ENCODE results near the gene DCDC1. TPM values are rescaled to one million over a fixed set of nuclear protein-coding genes. Genes with fewer than 3 reads are reported as not detected.

Gene DCDC1
- total RNA-seq, 1 donor from 2014 or later, result not detected

GRCh38 chr11:30895046-30895445 is 474.5 kb downstream of the DCDC1 start:
- no peak for DNase-seq
- H3K27ac Mint-ChIP-seq, result no peak overlapping the region
- intact Hi-C loops (cut with micrococcal nuclease), result no loop called here
- no peak overlapping the region for H3K4me3 Mint-ChIP-seq
- no peaks in the 10 kb centered on the region for H3K9me3 Mint-ChIP-seq
- H3K4me1 Mint-ChIP-seq, result no peaks in the 10 kb centered on the region
- H3K36me3 Mint-ChIP-seq (ENCODE audit: low read depth), result no peaks in the 10 kb centered on the region
- no peaks in the 10 kb centered on the region for H3K27me3 Mint-ChIP-seq

GRCh38 chr11:30893318-30893717 is 476.2 kb downstream of the DCDC1 start:
- no peak overlapping the region for H3K4me3 Mint-ChIP-seq
- H3K9me3 Mint-ChIP-seq, result no peaks in the 10 kb centered on the region
- H3K36me3 Mint-ChIP-seq (ENCODE audit: low read depth), result no peaks in the 10 kb centered on the region
- no peaks in the 10 kb centered on the region for H3K4me1 Mint-ChIP-seq
- no peaks in the 10 kb centered on the region for H3K27me3 Mint-ChIP-seq
- H3K27ac Mint-ChIP-seq, result no peak overlapping the region
- DNase-seq, result no peak
- intact Hi-C loops (cut with micrococcal nuclease), result no loop called here

- Mint-ChIP-seq H3K4me1 (no peaks in the 10 kb centered on the region), H3K27ac (no peak overlapping the region), H3K9me3 (no peaks in the 10 kb centered on the region), H3K4me3 (no peak overlapping the region), H3K36me3 (ENCODE audit: low read depth) (no peaks in the 10 kb centered on the region), H3K27me3 (no peaks in the 10 kb centered on the region)
- intact Hi-C loops (cut with micrococcal nuclease), result no loop called here
- DNase-seq, result no peak
These were observed 480.3 kb downstream of the DCDC1 start for GRCh38 chr11:30889143-30889794.

GRCh38 chr11:30879322-30880005 is 490.1 kb downstream of the DCDC1 start:
- Mint-ChIP-seq H3K27ac (no peak overlapping the region), H3K4me1 (no peaks in the 10 kb centered on the region), H3K9me3 (no peaks in the 10 kb centered on the region), H3K36me3 (ENCODE audit: low read depth) (no peaks in the 10 kb centered on the region), H3K4me3 (no peak overlapping the region), H3K27me3 (no peaks in the 10 kb centered on the region)
- no peak for DNase-seq
- intact Hi-C loops (cut with micrococcal nuclease), result no loop called here

- Mint-ChIP-seq H3K36me3 (ENCODE audit: low read depth) (no peaks in the 10 kb centered on the region), H3K4me1 (no peaks in the 10 kb centered on the region), H3K9me3 (no peaks in the 10 kb centered on the region), H3K27me3 (no peaks in the 10 kb centered on the region), H3K4me3 (no peak overlapping the region), H3K27ac (no peak overlapping the region)
- intact Hi-C loops (cut with micrococcal nuclease), result no loop called here
- DNase-seq, result no peak
These were observed 491.1 kb downstream of the DCDC1 start for GRCh38 chr11:30878400-30878799.

- Mint-ChIP-seq H3K27ac (no peak overlapping the region), H3K9me3 (no peaks in the 10 kb centered on the region), H3K4me1 (no peaks in the 10 kb centered on the region), H3K27me3 (no peaks in the 10 kb centered on the region), H3K4me3 (no peak overlapping the region), H3K36me3 (ENCODE audit: low read depth) (no peaks in the 10 kb centered on the region)
- no peak for DNase-seq
- intact Hi-C loops (cut with micrococcal nuclease), result no loop called here
These were observed 492.7 kb downstream of the DCDC1 start for GRCh38 chr11:30876663-30877396.

GRCh38 chr11:30876228-30876627 is 493.3 kb downstream of the DCDC1 start:
- no peak for DNase-seq
- Mint-ChIP-seq H3K27me3 (no peaks in the 10 kb centered on the region), H3K36me3 (ENCODE audit: low read depth) (no peaks in the 10 kb centered on the region), H3K27ac (no peak overlapping the region), H3K4me1 (no peaks in the 10 kb centered on the region), H3K4me3 (no peak overlapping the region), H3K9me3 (no peaks in the 10 kb centered on the region)
- intact Hi-C loops (cut with micrococcal nuclease), result no loop called here

GRCh38 chr11:30875806-30876205 is 493.7 kb downstream of the DCDC1 start:
- H3K27ac Mint-ChIP-seq, result no peak overlapping the region
- DNase-seq, result no peak
- no peaks in the 10 kb centered on the region for H3K36me3 Mint-ChIP-seq (ENCODE audit: low read depth)
- H3K4me1 Mint-ChIP-seq, result no peaks in the 10 kb centered on the region
- intact Hi-C loops (cut with micrococcal nuclease), result no loop called here
- H3K4me3 Mint-ChIP-seq, result no peak overlapping the region
- no peaks in the 10 kb centered on the region for H3K9me3 Mint-ChIP-seq
- no peaks in the 10 kb centered on the region for H3K27me3 Mint-ChIP-seq

GRCh38 chr11:30873924-30874610 is 495.5 kb downstream of the DCDC1 start:
- intact Hi-C loops (cut with micrococcal nuclease), result no loop called here
- Mint-ChIP-seq H3K9me3 (no peaks in the 10 kb centered on the region), H3K27ac (no peak overlapping the region), H3K4me3 (no peak overlapping the region), H3K27me3 (no peaks in the 10 kb centered on the region), H3K4me1 (no peaks in the 10 kb centered on the region), H3K36me3 (ENCODE audit: low read depth) (no peaks in the 10 kb centered on the region)
- DNase-seq, result no peak

GRCh38 chr11:30868626-30869081 is 500.9 kb downstream of the DCDC1 start:
- Mint-ChIP-seq H3K27ac (no peak overlapping the region), H3K36me3 (ENCODE audit: low read depth) (no peaks in the 10 kb centered on the region), H3K4me1 (no peaks in the 10 kb centered on the region), H3K27me3 (no peaks in the 10 kb centered on the region), H3K9me3 (no peaks in the 10 kb centered on the region), H3K4me3 (no peak overlapping the region)
- intact Hi-C loops (cut with micrococcal nuclease), result no loop called here
- DNase-seq, result no peak

- no peaks in the 10 kb centered on the region for H3K27me3 Mint-ChIP-seq
- no peaks in the 10 kb centered on the region for H3K4me1 Mint-ChIP-seq
- no peak overlapping the region for H3K27ac Mint-ChIP-seq
These were observed 506.3 kb downstream of the DCDC1 start for GRCh38 chr11:30863209-30863608.

GRCh38 chr11:30861531-30861930 is 508.0 kb downstream of the DCDC1 start:
- no peaks in the 10 kb centered on the region for H3K27me3 Mint-ChIP-seq
- H3K36me3 Mint-ChIP-seq (ENCODE audit: low read depth), result no peaks in the 10 kb centered on the region
- no peak for DNase-seq
- H3K4me1 Mint-ChIP-seq, result no peaks in the 10 kb centered on the region
- no peak overlapping the region for H3K4me3 Mint-ChIP-seq
- no peak overlapping the region for H3K27ac Mint-ChIP-seq
- intact Hi-C loops (cut with micrococcal nuclease), result no loop called here
- H3K9me3 Mint-ChIP-seq, result no peaks in the 10 kb centered on the region

More at GRCh38 chr11:30863209-30863608, 506.3 kb downstream of the DCDC1 start:
- DNase-seq, result no peak
- no peaks in the 10 kb centered on the region for H3K9me3 Mint-ChIP-seq
- no peak overlapping the region for H3K4me3 Mint-ChIP-seq
- no peaks in the 10 kb centered on the region for H3K36me3 Mint-ChIP-seq (ENCODE audit: low read depth)
- intact Hi-C loops (cut with micrococcal nuclease), result no loop called here

- H3K9me3 Mint-ChIP-seq, result no peaks in the 10 kb centered on the region
- intact Hi-C loops (cut with micrococcal nuclease), result no loop called here
- no peaks in the 10 kb centered on the region for H3K36me3 Mint-ChIP-seq (ENCODE audit: low read depth)
- H3K4me3 Mint-ChIP-seq, result no peak overlapping the region
- DNase-seq, result no peak
- no peak overlapping the region for H3K27ac Mint-ChIP-seq
- H3K27me3 Mint-ChIP-seq, result no peaks in the 10 kb centered on the region
- H3K4me1 Mint-ChIP-seq, result no peaks in the 10 kb centered on the region
These were observed 508.5 kb downstream of the DCDC1 start for GRCh38 chr11:30861064-30861463.

GRCh38 chr11:30860146-30860545 is 509.4 kb downstream of the DCDC1 start:
- H3K27ac Mint-ChIP-seq, result no peak overlapping the region
- no peaks in the 10 kb centered on the region for H3K27me3 Mint-ChIP-seq
- no peak overlapping the region for H3K4me3 Mint-ChIP-seq
- H3K4me1 Mint-ChIP-seq, result no peaks in the 10 kb centered on the region
- H3K36me3 Mint-ChIP-seq (ENCODE audit: low read depth), result no peaks in the 10 kb centered on the region
- no peaks in the 10 kb centered on the region for H3K9me3 Mint-ChIP-seq
- no peak for DNase-seq
- intact Hi-C loops (cut with micrococcal nuclease), result no loop called here

Measured in activated CD4-positive, alpha-beta T cell treated with anti-CD3 and anti-CD28 coated beads, Interleukin-2, amount 10 ng/mL, durations not matched to agents 24 days and 14 days (primary cell).